Measurements from ENCODE around the gene PILRB. TPM values are rescaled to one million over a fixed set of nuclear protein-coding genes. Genes with fewer than 3 reads are reported as not detected.

The PILRB gene
- polyA plus RNA-seq, 1 donor from 2014 or later: 222 TPM

DNA sequence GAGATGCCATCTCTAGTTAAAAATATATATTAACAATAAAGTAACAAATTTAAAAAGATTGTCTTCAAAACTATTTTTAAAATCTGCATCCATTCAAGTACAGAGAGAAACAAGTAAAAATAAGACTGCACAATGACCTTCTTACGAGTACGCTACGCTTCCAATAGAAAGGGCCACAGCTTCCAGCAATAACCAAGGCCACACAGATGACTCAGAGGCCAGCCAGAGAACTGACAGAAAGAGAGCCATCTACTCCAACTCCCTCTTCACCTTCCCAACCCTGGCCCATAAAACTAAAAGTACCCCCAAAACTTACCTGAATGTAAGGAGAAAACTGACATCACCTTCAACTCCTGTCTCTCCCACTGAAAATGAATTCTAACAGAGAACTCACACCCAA is 42.1 kb downstream of the PILRB start:
- no peak overlapping the region for H3K4me3 ChIP-seq (ENCODE audit: low read length)
- H3K79me2 ChIP-seq (replicated peaks; ENCODE audit: insufficient read depth, low read length): no peaks in the 10 kb centered on the region
- H3K27ac ChIP-seq (ENCODE audit: low read length): no peak overlapping the region
- no peaks in the 10 kb centered on the region for H4K20me1 ChIP-seq (ENCODE audit: insufficient read depth)
- no peaks in the 10 kb centered on the region for H3K9me3 ChIP-seq (ENCODE audit: low read length)
- H3F3A ChIP-seq (ENCODE audit: insufficient read depth, low read length, poor library complexity, severe bottlenecking): no peaks in the 10 kb centered on the region
- no peaks in the 10 kb centered on the region for H3K27me3 ChIP-seq (ENCODE audit: insufficient read depth, low read depth, low read length)
- H3K9ac ChIP-seq (ENCODE audit: low read length): no peak overlapping the region
- TF ChIP-seq EZH2 (IDR thresholded peaks at IDR 0.05; ENCODE audit: borderline replicate concordance, insufficient read depth, low read length, poor library complexity, severe bottlenecking): no peak
- no peak for TF ChIP-seq TAF1 (IDR thresholded peaks at IDR 0.05; ENCODE audit: low read depth)
- TF ChIP-seq SMC3 (conservative IDR thresholded peaks at IDR 0.05; ENCODE audit: poor library complexity): no peak
- TF ChIP-seq RAD21 (conservative IDR thresholded peaks at IDR 0.05): no peak
- no peak for TF ChIP-seq EP300 (conservative IDR thresholded peaks at IDR 0.05; ENCODE audit: poor library complexity, severe bottlenecking)
- TF ChIP-seq MXI1 (conservative IDR thresholded peaks at IDR 0.05; ENCODE audit: poor library complexity, severe bottlenecking): no peak
- TF ChIP-seq, protein P1, sequence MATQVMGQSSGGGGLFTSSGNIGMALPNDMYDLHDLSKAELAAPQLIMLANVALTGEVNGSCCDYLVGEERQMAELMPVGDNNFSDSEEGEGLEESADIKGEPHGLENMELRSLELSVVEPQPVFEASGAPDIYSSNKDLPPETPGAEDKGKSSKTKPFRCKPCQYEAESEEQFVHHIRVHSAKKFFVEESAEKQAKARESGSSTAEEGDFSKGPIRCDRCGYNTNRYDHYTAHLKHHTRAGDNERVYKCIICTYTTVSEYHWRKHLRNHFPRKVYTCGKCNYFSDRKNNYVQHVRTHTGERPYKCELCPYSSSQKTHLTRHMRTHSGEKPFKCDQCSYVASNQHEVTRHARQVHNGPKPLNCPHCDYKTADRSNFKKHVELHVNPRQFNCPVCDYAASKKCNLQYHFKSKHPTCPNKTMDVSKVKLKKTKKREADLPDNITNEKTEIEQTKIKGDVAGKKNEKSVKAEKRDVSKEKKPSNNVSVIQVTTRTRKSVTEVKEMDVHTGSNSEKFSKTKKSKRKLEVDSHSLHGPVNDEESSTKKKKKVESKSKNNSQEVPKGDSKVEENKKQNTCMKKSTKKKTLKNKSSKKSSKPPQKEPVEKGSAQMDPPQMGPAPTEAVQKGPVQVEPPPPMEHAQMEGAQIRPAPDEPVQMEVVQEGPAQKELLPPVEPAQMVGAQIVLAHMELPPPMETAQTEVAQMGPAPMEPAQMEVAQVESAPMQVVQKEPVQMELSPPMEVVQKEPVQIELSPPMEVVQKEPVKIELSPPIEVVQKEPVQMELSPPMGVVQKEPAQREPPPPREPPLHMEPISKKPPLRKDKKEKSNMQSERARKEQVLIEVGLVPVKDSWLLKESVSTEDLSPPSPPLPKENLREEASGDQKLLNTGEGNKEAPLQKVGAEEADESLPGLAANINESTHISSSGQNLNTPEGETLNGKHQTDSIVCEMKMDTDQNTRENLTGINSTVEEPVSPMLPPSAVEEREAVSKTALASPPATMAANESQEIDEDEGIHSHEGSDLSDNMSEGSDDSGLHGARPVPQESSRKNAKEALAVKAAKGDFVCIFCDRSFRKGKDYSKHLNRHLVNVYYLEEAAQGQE (IDR thresholded peaks at IDR 0.05; ENCODE audit: borderline replicate concordance): no peak
- TF ChIP-seq POLR2AphosphoS5 (IDR thresholded peaks at IDR 0.05): no peak
- TF ChIP-seq, protein P2, sequence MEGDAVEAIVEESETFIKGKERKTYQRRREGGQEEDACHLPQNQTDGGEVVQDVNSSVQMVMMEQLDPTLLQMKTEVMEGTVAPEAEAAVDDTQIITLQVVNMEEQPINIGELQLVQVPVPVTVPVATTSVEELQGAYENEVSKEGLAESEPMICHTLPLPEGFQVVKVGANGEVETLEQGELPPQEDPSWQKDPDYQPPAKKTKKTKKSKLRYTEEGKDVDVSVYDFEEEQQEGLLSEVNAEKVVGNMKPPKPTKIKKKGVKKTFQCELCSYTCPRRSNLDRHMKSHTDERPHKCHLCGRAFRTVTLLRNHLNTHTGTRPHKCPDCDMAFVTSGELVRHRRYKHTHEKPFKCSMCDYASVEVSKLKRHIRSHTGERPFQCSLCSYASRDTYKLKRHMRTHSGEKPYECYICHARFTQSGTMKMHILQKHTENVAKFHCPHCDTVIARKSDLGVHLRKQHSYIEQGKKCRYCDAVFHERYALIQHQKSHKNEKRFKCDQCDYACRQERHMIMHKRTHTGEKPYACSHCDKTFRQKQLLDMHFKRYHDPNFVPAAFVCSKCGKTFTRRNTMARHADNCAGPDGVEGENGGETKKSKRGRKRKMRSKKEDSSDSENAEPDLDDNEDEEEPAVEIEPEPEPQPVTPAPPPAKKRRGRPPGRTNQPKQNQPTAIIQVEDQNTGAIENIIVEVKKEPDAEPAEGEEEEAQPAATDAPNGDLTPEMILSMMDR (IDR thresholded peaks at IDR 0.05; ENCODE audit: poor library complexity, severe bottlenecking): no peak
- H3K4me2 ChIP-seq (ENCODE audit: low read length): no peak overlapping the region
- H3K36me3 ChIP-seq (ENCODE audit: insufficient read depth, low read length): no peaks in the 10 kb centered on the region
- no peak overlapping the region for H2AFZ ChIP-seq (ENCODE audit: low read depth, low read length)
- H3K9me2 ChIP-seq (ENCODE audit: insufficient read depth, low read length): no peaks in the 10 kb centered on the region

DNA sequence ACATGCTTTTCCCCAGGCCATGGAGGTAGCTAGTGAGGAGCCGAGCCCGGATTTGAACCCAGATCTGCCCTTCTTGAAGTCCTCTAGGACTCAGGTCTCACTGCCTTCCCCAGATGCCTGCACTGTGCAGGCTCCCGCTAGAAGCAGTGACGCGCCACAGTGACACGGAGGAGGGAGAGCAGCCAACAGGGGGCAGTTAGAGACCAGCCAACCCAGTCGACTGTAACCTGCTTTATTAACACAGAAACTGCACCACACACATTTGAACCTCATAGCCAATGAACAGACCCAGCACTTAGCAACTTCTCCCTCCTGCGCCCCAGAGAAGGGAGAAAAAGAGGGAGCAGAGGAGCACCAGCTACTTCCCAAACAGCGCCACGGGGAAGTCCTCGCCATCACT is 42.7 kb downstream of the PILRB start:
- Histone ChIP-seq H3K36me3 (ENCODE audit: insufficient read depth, low read length) (no peaks in the 10 kb centered on the region), H3F3A (ENCODE audit: insufficient read depth, low read length, poor library complexity, severe bottlenecking) (no peaks in the 10 kb centered on the region), H4K20me1 (ENCODE audit: insufficient read depth) (no peaks in the 10 kb centered on the region), H3K4me3 (ENCODE audit: low read length) (no peak overlapping the region), H3K79me2 (replicated peaks; ENCODE audit: insufficient read depth, low read length) (no peaks in the 10 kb centered on the region), H2AFZ (ENCODE audit: low read depth, low read length) (no peak overlapping the region), H3K27ac (ENCODE audit: low read length) (no peak overlapping the region), H3K4me2 (ENCODE audit: low read length) (no peak overlapping the region), H3K9ac (ENCODE audit: low read length) (no peak overlapping the region), H3K9me2 (ENCODE audit: insufficient read depth, low read length) (no peaks in the 10 kb centered on the region), H3K27me3 (ENCODE audit: insufficient read depth, low read depth, low read length) (no peaks in the 10 kb centered on the region), H3K9me3 (ENCODE audit: low read length) (no peaks in the 10 kb centered on the region)
- TF ChIP-seq MXI1 (conservative IDR thresholded peaks at IDR 0.05; ENCODE audit: poor library complexity, severe bottlenecking) (no peak), POLR2AphosphoS5 (IDR thresholded peaks at IDR 0.05) (no peak), TAF1 (IDR thresholded peaks at IDR 0.05; ENCODE audit: low read depth) (no peak), EP300 (conservative IDR thresholded peaks at IDR 0.05; ENCODE audit: poor library complexity, severe bottlenecking) (no peak), SMC3 (conservative IDR thresholded peaks at IDR 0.05; ENCODE audit: poor library complexity) (no peak), EZH2 (IDR thresholded peaks at IDR 0.05; ENCODE audit: borderline replicate concordance, insufficient read depth, low read length, poor library complexity, severe bottlenecking) (no peak), RAD21 (conservative IDR thresholded peaks at IDR 0.05) (peak; percentile 32)
- TF ChIP-seq, protein P1 (IDR thresholded peaks at IDR 0.05; ENCODE audit: borderline replicate concordance): no peak
- TF ChIP-seq, protein P2 (IDR thresholded peaks at IDR 0.05; ENCODE audit: poor library complexity, severe bottlenecking): peak; percentile 36

Measured in neural cell (in vitro differentiated cells).